SK-N-SH (cell line): ENCODE results near the gene HIGD1C.

ENCODE experiments used
- EP300 ChIP-seq, 2 experiments: IDR thresholded peaks; 2 replicates each; pipeline versions ENCODE4 v1.4.0 to v1.6.1; 2012; ENCODE audit warnings: borderline replicate concordance in 1 of 2, low read depth in 1 of 2, low read length in 1 of 2
- NRF1 ChIP-seq: IDR thresholded peaks from 2 replicates; pipeline ENCODE4 v1.6.1; 2012; ENCODE audit warnings: low read depth, mild to moderate bottlenecking, low read length
- POLR2AphosphoS5 ChIP-seq: IDR thresholded peaks from 2 replicates; pipeline ENCODE4 v1.6.1; 2012; ENCODE audit warnings: low read depth, low read length
- SIN3A ChIP-seq: IDR thresholded peaks from 2 replicates; pipeline ENCODE4 v1.6.1; 2012; ENCODE audit warnings: low read depth, mild to moderate bottlenecking, low read length, moderate library complexity, borderline replicate concordance
- YY1 ChIP-seq: IDR thresholded peaks from 2 replicates; pipeline ENCODE4 v1.4.0; 2012; ENCODE audit warnings: low read depth, mild to moderate bottlenecking
- TF ChIP-seq, protein P1 (sequence below): fragments of 200-600 bp; sonication (generic); IDR thresholded peaks from 2 replicates; pipeline ENCODE4 v1.6.1; 2017; ENCODE audit warnings: antibody characterized with exemption, mild to moderate bottlenecking, moderate library complexity

DNA sequence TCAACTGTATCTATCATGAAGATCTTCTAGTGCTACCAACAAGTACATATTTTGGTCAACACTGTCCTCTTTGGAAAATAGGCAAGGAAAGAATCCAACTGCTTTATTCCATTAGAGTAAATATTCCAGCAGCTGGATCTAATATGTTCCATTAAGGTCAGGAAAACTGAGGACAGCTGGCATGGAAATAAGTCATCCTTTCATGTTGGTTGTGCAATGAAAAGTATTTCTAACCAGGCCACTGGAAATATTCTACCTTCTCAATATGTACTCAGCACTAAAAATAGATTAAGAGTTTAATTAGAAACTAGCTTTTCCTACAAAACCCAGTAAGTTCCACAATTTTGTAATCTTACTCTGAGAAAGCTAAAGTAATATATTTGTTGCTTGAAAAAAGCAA is 19.6 kb downstream of the HIGD1C start:
- TF ChIP-seq, protein P1, sequence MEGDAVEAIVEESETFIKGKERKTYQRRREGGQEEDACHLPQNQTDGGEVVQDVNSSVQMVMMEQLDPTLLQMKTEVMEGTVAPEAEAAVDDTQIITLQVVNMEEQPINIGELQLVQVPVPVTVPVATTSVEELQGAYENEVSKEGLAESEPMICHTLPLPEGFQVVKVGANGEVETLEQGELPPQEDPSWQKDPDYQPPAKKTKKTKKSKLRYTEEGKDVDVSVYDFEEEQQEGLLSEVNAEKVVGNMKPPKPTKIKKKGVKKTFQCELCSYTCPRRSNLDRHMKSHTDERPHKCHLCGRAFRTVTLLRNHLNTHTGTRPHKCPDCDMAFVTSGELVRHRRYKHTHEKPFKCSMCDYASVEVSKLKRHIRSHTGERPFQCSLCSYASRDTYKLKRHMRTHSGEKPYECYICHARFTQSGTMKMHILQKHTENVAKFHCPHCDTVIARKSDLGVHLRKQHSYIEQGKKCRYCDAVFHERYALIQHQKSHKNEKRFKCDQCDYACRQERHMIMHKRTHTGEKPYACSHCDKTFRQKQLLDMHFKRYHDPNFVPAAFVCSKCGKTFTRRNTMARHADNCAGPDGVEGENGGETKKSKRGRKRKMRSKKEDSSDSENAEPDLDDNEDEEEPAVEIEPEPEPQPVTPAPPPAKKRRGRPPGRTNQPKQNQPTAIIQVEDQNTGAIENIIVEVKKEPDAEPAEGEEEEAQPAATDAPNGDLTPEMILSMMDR: no peak
- TF ChIP-seq YY1 (no peak), NRF1 (no peak), POLR2AphosphoS5 (no peak), SIN3A (no peak), EP300 (IDR thresholded peaks at IDR 0.05; ENCODE audit: borderline replicate concordance in 1 of 2, low read depth in 1 of 2, low read length in 1 of 2) (no peak)
